ENCODE data around the gene CMTM1. TPM values are rescaled to one million over a fixed set of nuclear protein-coding genes. Genes with fewer than 3 reads are reported as not detected.

CMTM1 gene
- total RNA-seq, 2 donors from 2014 or later: not detected

GRCh38 chr16:66543541-66543940 is 22.7 kb upstream of the CMTM1 start:
- intact Hi-C loops (cut with DNase I): loop anchor here (10.0 kb wide), 1 partner anchor 59 kb away; no protein-coding TSS in a partner anchor
- Histone ChIP-seq H3K9me3 (no peaks in the 10 kb centered on the region), H3K36me3 (replicated peaks in 1 of 2; ENCODE audit: insufficient read depth in 1 of 2, low read depth in 2 of 2) (peaks cover 0 to 2% of the 10 kb centered on the region in 2 donors), H3K4me3 (no peak overlapping the region), H3K4me1 (peaks cover 3% of the 10 kb centered on the region), H3K27me3 (no peaks in the 10 kb centered on the region), H3K27ac (peak overlapping the region in 1 of 4 donors; percentile 14)
- DNase-seq: no peak
- TF ChIP-seq CTCF (IDR thresholded peaks at IDR 0.05) (no peak), POLR2A (IDR thresholded peaks at IDR 0.05) (no peak)
- no peak for ATAC-seq
- 73 to 82% methylated on average over 6 of the region's 6 CpGs for WGBS, 2 donors

GRCh38 chr16:66544016-66544757 is 22.1 kb upstream of the CMTM1 start:
- DNase-seq: no peak
- no peak for ATAC-seq
- H3K27ac ChIP-seq: peak overlapping the region in 1 of 4 donors; percentile 14
- peaks cover 9% of the 10 kb centered on the region for H3K4me1 ChIP-seq
- H3K4me3 ChIP-seq: no peak overlapping the region
- H3K27me3 ChIP-seq: no peaks in the 10 kb centered on the region
- intact Hi-C loops (cut with DNase I): loop anchor here (10.0 kb wide), 1 partner anchor 59 kb away; no protein-coding TSS in a partner anchor
- peaks cover 0 to 2% of the 10 kb centered on the region in 2 donors for H3K36me3 ChIP-seq (replicated peaks in 1 of 2; ENCODE audit: insufficient read depth in 1 of 2, low read depth in 2 of 2)
- 67 to 79% methylated on average over 7 of the region's 7 CpGs for WGBS, 2 donors
- TF ChIP-seq POLR2A (IDR thresholded peaks at IDR 0.05) (no peak), CTCF (IDR thresholded peaks at IDR 0.05) (no peak)
- H3K9me3 ChIP-seq: no peaks in the 10 kb centered on the region

- DNase-seq: no peak
- Histone ChIP-seq H3K27me3 (no peaks in the 10 kb centered on the region), H3K27ac (peak overlapping the region in 1 of 4 donors; percentile 4), H3K9me3 (no peaks in the 10 kb centered on the region), H3K4me3 (no peak overlapping the region), H3K36me3 (replicated peaks in 1 of 2; ENCODE audit: insufficient read depth in 1 of 2, low read depth in 2 of 2) (no peaks in the 10 kb centered on the region), H3K4me1 (peaks cover 32% of the 10 kb centered on the region)
- 94% methylated on average over 5 of the region's 5 CpGs for WGBS, 2 donors
- TF ChIP-seq POLR2A (IDR thresholded peaks at IDR 0.05) (no peak), CTCF (IDR thresholded peaks at IDR 0.05) (no peak)
- no peak for ATAC-seq
- intact Hi-C loops (cut with DNase I): loop anchor here (10.0 kb wide), 1 partner anchor 63 kb away; no protein-coding TSS in a partner anchor
Measured at GRCh38 chr16:66547101-66547989, 18.9 kb upstream of the CMTM1 start.

- WGBS, 2 donors: 94% methylated on average over 4 of the region's 4 CpGs
- H3K9me3 ChIP-seq: no peaks in the 10 kb centered on the region
- H3K27ac ChIP-seq: peak overlapping the region in 2 of 4 donors; percentile 23 to 94
- TF ChIP-seq CTCF (IDR thresholded peaks at IDR 0.05) (no peak), POLR2A (IDR thresholded peaks at IDR 0.05) (no peak)
- no peak overlapping the region for H3K4me3 ChIP-seq
- no peak for ATAC-seq
- H3K4me1 ChIP-seq: peaks cover 38% of the 10 kb centered on the region
- no peaks in the 10 kb centered on the region for H3K27me3 ChIP-seq
- no peak for DNase-seq
- H3K36me3 ChIP-seq (replicated peaks in 1 of 2; ENCODE audit: insufficient read depth in 1 of 2, low read depth in 2 of 2): no peaks in the 10 kb centered on the region
- intact Hi-C loops (cut with DNase I): loop anchor here (10.0 kb wide), 1 partner anchor 63 kb away; no protein-coding TSS in a partner anchor
Measured at GRCh38 chr16:66548068-66548467, 18.2 kb upstream of the CMTM1 start.
